Cardiac atrium fibroblast (primary cell): ENCODE measurements around the gene GPC6. TPM values are rescaled to one million over a fixed set of nuclear protein-coding genes. Genes with fewer than 3 reads are reported as not detected.

ENCODE experiments used
- total RNA-seq: library from RNA; depleted of rRNA; stranded (reverse); fragments of >200 nt; gene quantifications from 2 replicates; pipeline ENCODE4 v1.2.3, GENCODE V29; 2015

The GPC6 gene
- total RNA-seq, result 15.2 and 27.5 TPM in 2 replicates

GRCh38 chr13:93226623-93227279, at the start of gene GPC6:
Gene GPC6 (plus strand): TSS chr13:93226807.

